PC-3 (cell line): ENCODE measurements around the gene RCOR1. TPM values are rescaled to one million over a fixed set of nuclear protein-coding genes. Genes with fewer than 3 reads are reported as not detected.
A peak's percentile ranks its signal among the peaks of the same experiment; 100 is the strongest.

ENCODE experiments used
- ATAC-seq: fragments of 200-7000 bp; cut with Tn5 transposase; 2 replicates; pipeline ENCODE4 v1.9.1; 2020; ENCODE audit warnings: mild to moderate bottlenecking, moderate library complexity
- BruUV-seq: library from RNA; stranded (reverse); fragments of 400-500 nt; replicated peaks from 2 replicates; lab custom pipeline; 2021; lab: Mats Ljungman, UMichigan
- CTCF ChIA-PET: fragments of 300-600 bp; sonication (Branson Sonifier 250); formaldehyde crosslinking; loops from one replicate; lab custom pipeline; 2022; ENCODE audit warnings: antibody characterized with exemption; lab: Charles Lee
- POLR2A ChIA-PET: fragments of 300-600 bp; sonication (Branson Sonifier 250); formaldehyde crosslinking; loops from one replicate; lab custom pipeline; 2022; ENCODE audit warnings: antibody characterized with exemption; ENCODE audit not compliant: unreplicated experiment; lab: Charles Lee
- DNase-seq: peaks from one replicate; pipeline ENCODE4 v3.0.0-alpha.2; 2015
- H2AFZ ChIP-seq: fragments of 300-600 bp; sonication (generic); 2 replicates; pipeline ENCODE4 v1.6.0; 2016; ENCODE audit warnings: antibody characterized with exemption, low read length
- H3F3A ChIP-seq: fragments of 300-600 bp; sonication (generic); one replicate; pipeline ENCODE4 v1.6.0; 2017; ENCODE audit warnings: antibody characterized with exemption, low read length, control low read depth, mild to moderate bottlenecking; ENCODE audit not compliant: unreplicated experiment
- H3K27ac ChIP-seq: fragments of 300-600 bp; sonication (generic); 2 replicates; pipeline ENCODE4 v1.5.1; 2016; ENCODE audit warnings: mild to moderate bottlenecking, low read length
- H3K27me3 ChIP-seq: fragments of 300-600 bp; sonication (generic); 2 replicates; pipeline ENCODE4 v1.6.1; 2016; ENCODE audit warnings: low read length, mixed read lengths
- H3K36me3 ChIP-seq: fragments of 300-600 bp; sonication (generic); 2 replicates; pipeline ENCODE4 v1.6.1; 2016; ENCODE audit warnings: low read depth, mixed run types, low read length, mixed read lengths
- H3K4me1 ChIP-seq: fragments of 300-600 bp; sonication (generic); 2 replicates; pipeline ENCODE4 v1.5.1; 2016; ENCODE audit warnings: low read length; ENCODE audit not compliant: insufficient read depth
- H3K4me2 ChIP-seq: fragments of 300-600 bp; sonication (generic); 2 replicates; pipeline ENCODE4 v1.6.0; 2016; ENCODE audit warnings: low read length
- H3K4me3 ChIP-seq: fragments of 300-600 bp; sonication (generic); 2 replicates; pipeline ENCODE4 v1.5.1; 2016; ENCODE audit warnings: mild to moderate bottlenecking, low read length, mixed read lengths
- H3K79me2 ChIP-seq: fragments of 300-600 bp; sonication (generic); 2 replicates; pipeline ENCODE4 v1.6.1; 2017; ENCODE audit warnings: low read length, mixed read lengths
- H3K9ac ChIP-seq: fragments of 300-600 bp; sonication (generic); 2 replicates; pipeline ENCODE4 v1.6.0; 2016; ENCODE audit warnings: mild to moderate bottlenecking, low read length
- H3K9me2 ChIP-seq: fragments of 300-600 bp; sonication (generic); replicated peaks from 2 replicates; pipeline ENCODE4 v1.6.1; 2016; ENCODE audit warnings: mixed run types, low read length, mixed read lengths
- H3K9me3 ChIP-seq: fragments of 300-600 bp; sonication (generic); 2 replicates; pipeline ENCODE4 v1.6.1; 2016; ENCODE audit warnings: low read length, mixed read lengths
- H4K20me1 ChIP-seq: fragments of 300-600 bp; sonication (generic); 2 replicates; pipeline ENCODE4 v1.6.1; 2016; ENCODE audit warnings: low read length, mixed read lengths
- CTCF ChIP-seq: fragments of 300-600 bp; sonication (generic); conservative IDR thresholded peaks from 2 replicates; pipeline ENCODE4 v1.5.1; 2017; ENCODE audit warnings: antibody characterized with exemption, low read depth, mild to moderate bottlenecking, low read length
- EZH2 ChIP-seq: fragments of 300-600 bp; sonication (generic); IDR thresholded peaks from one replicate; pipeline ENCODE4 v1.6.1; 2017; ENCODE audit warnings: antibody characterized with exemption, mild to moderate bottlenecking, low read length; ENCODE audit not compliant: unreplicated experiment
- EZH2phosphoT487 ChIP-seq: fragments of 300-600 bp; sonication (generic); IDR thresholded peaks from 2 replicates; pipeline ENCODE4 v1.6.1; 2018; ENCODE audit warnings: mild to moderate bottlenecking, antibody characterized with exemption, low read length, borderline replicate concordance
- intact Hi-C: fragments of 100-400 bp; cut with micrococcal nuclease; formaldehyde crosslinking; loops from 2 replicates; pipeline ENCODE4 v1.9.0; 2023
- total RNA-seq: library from RNA; depleted of rRNA; stranded (reverse); fragments of >200 nt; gene quantifications from 2 replicates; pipeline ENCODE4 v1.2.3, GENCODE V29; 2014

RCOR1 gene
- total RNA-seq, 1 experiment from 2014 or later = 22.2 TPM

- Histone ChIP-seq H3K9me2 (no peaks in the 10 kb centered on the region), H3K4me2 (no peak overlapping the region), H3K4me1 (peaks cover 29% of the 10 kb centered on the region), H3K27ac (peak overlapping the region; percentile 39), H4K20me1 (peaks cover 25% of the 10 kb centered on the region), H3K36me3 (no peaks in the 10 kb centered on the region), H3K4me3 (no peak overlapping the region), H3K79me2 (peaks cover 33% of the 10 kb centered on the region), H2AFZ (no peak overlapping the region; the same call in 1 of the 2 replicates), H3K9me3 (no peaks in the 10 kb centered on the region), H3F3A (no peaks in the 10 kb centered on the region), H3K27me3 (no peaks in the 10 kb centered on the region), H3K9ac (no peak overlapping the region)
- DNase-seq = peak; percentile 61
- ATAC-seq = peak; percentile 45
- ChIA-PET POLR2A (no interaction called here), CTCF (no interaction called here)
- TF ChIP-seq EZH2phosphoT487 = no peak
- TF ChIP-seq EZH2 = no peak
- intact Hi-C loops = loop anchor here (5.0 to 10.0 kb wide), 2 partner anchors 79 to 139 kb away; no protein-coding TSS in a partner anchor
- no TSS peak for BruUV-seq
Observed at GRCh38 chr14:102775855-102776760, 183.7 kb downstream of the RCOR1 start.

GRCh38 chr14:102776761-102777710 lies 184.6 kb downstream of the RCOR1 start, which contains the start of gene TRAF3:
TSS of gene TRAF3 (plus strand) at chr14:102777449. CDS start at chr14:102870202, 92,753 bp downstream.
- peak within 1 kb of the TSS; percentile 2 for H2AFZ ChIP-seq
- intact Hi-C loops = loop anchor here (5.0 to 10.0 kb wide), 2 partner anchors 80 to 138 kb away; no protein-coding TSS in a partner anchor
- POLR2A ChIA-PET = no interaction called here

More at GRCh38 chr14:102776761-102777710, 184.6 kb downstream of the RCOR1 start, which contains the start of gene TRAF3:
- Histone ChIP-seq H3K9me3 (no peaks in the 10 kb centered on the region), H3K4me1 (peaks cover 29% of the 10 kb centered on the region), H4K20me1 (peaks cover 25% of the 10 kb centered on the region), H3K27me3 (no peaks in the 10 kb centered on the region), H3K4me3 (peak within 1 kb of the TSS; percentile 81), H3F3A (no peaks in the 10 kb centered on the region), H3K9me2 (no peaks in the 10 kb centered on the region), H3K27ac (peak within 1 kb of the TSS; percentile 39), H3K9ac (peak within 1 kb of the TSS; percentile 87), H3K4me2 (peak within 1 kb of the TSS; percentile 93), H3K36me3 (no peaks in the 10 kb centered on the region), H3K79me2 (peaks cover 43% of the 10 kb centered on the region)
- CTCF ChIA-PET = no interaction called here
- ATAC-seq (peak; percentile 48), DNase-seq (peak; percentile 58)
- BruUV-seq = no TSS peak
- no peak for TF ChIP-seq EZH2
- no peak for TF ChIP-seq EZH2phosphoT487
- no peak for TF ChIP-seq CTCF
